ENCODE measurements around the gene CACNA1G.

DNA sequence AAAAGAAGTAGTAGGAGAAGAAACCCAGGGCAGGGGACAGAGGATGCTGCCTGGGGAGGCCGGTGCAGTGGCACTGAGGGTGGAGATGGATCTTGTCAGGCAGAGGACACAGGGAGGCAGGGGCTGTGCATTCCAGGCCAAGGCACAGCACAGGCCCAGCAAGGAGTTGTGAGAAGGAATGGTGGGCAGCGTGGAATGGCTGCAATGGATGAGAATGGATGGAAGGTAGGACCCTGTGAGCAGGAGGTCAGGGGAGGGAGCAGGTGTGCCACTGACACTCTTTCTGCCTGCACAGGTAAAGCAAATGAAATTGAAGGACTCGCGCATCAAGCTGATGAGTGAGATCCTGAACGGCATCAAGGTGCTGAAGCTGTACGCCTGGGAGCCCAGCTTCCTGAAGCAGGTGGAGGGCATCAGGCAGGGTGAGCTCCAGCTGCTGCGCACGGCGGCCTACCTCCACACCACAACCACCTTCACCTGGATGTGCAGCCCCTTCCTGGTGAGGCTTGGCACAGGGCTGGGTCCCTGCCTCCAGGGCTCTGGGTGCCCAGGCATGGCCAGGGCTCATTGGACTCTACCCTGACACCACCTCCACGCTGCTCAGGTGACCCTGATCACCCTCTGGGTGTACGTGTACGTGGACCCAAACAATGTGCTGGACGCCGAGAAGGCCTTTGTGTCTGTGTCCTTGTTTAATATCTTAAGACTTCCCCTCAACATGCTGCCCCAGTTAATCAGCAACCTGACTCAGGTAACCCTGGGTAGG is 106.9 kb downstream of the CACNA1G start:
- TF ChIP-seq EZH2 (IDR thresholded peaks at IDR 0.05; ENCODE audit: insufficient read depth, poor library complexity, severe bottlenecking) (no peak), EZH2phosphoT487 (IDR thresholded peaks at IDR 0.05; ENCODE audit: insufficient read depth, low read depth) (no peak)
